Stomach (tissue), 9 donors: ENCODE data around the gene SRGAP2B. TPM values are rescaled to one million over a fixed set of nuclear protein-coding genes. Genes with fewer than 3 reads are reported as not detected.
"Not testable (repeated sequence)": the region's sequence is repeated elsewhere in the genome, so short reads cannot be mapped to it uniquely, and the experiment has no call there.

ENCODE experiments used
- DNase-seq, 2 donors: peaks; one replicate each; pipeline versions ENCODE4 v3.0.0 to v3.0.0-alpha.2; 2013 to 2019
- H3K27ac ChIP-seq, 5 donors: fragments of 200-600 bp in 4 of 5; sonication (generic) in 4 of 5; one replicate each; pipeline ENCODE4 v1.5.1; 2013 to 2019; ENCODE audit warnings: mild to moderate bottlenecking in 1 of 5, moderate library complexity in 1 of 5
- H3K27me3 ChIP-seq, 3 donors: fragments of 200-600 bp; sonication (generic); one replicate each; pipeline ENCODE4 v1.5.1; 2017 to 2019; ENCODE audit warnings: mixed run types in 1 of 3
- H3K36me3 ChIP-seq, 4 donors: fragments of 200-600 bp; sonication (generic); 1 replicate in 3 of 4; 2 replicates in 1 of 4; pipeline ENCODE4 v1.5.1; 2016 to 2019
- H3K4me1 ChIP-seq, 4 donors: fragments of 200-600 bp; sonication (generic); one replicate each; pipeline ENCODE4 v1.5.1; 2016 to 2019
- H3K4me3 ChIP-seq, 4 donors: fragments of 200-600 bp; sonication (generic) in 3 of 4; one replicate each; pipeline ENCODE4 v1.5.1; 2016 to 2019; ENCODE audit warnings: mild to moderate bottlenecking in 1 of 4
- H3K9me3 ChIP-seq, 4 donors: fragments of 200-600 bp; sonication (generic); one replicate each; pipeline ENCODE4 v1.5.1; 2016 to 2019
- WGBS, 5 donors: extraction: QIAGEN DNeasy Blood & Tissue Kit in 3 of 5; methylation state at CpG; one replicate each; pipeline versions ENCODE4 v1.1.5 to v1.1.7; 2013 to 2018; 5-methylcytosine and 5-hydroxymethylcytosine counted together
- intact Hi-C: fragments of 100-400 bp; cut with DNase I; formaldehyde crosslinking; loops from one replicate; pipeline ENCODE4 v1.15.1; 2023; ENCODE audit warnings: low total_unique reads
- polyA plus RNA-seq, 3 donors: library from polyadenylated mRNA; stranded (reverse); fragments of 200-250 nt; gene quantifications; one replicate each; pipeline ENCODE4 v1.2.3, GENCODE V29; 2013
- total RNA-seq, 5 donors: library from RNA; depleted of rRNA; stranded (reverse); fragments of >200 nt; gene quantifications; one replicate each; pipeline versions ENCODE4 v1.1.0 to v1.2.3, GENCODE V29; 2014 to 2016
- donor health status: healthy with polysubstance abuse.
- donor health status: Bipolar disorder and iron deficiency.
- donor health status: healthy.

SRGAP2B gene
- total and polyA plus RNA-seq, 8 donors: 1.6 to 18.7 (median 11.0) TPM

DNA sequence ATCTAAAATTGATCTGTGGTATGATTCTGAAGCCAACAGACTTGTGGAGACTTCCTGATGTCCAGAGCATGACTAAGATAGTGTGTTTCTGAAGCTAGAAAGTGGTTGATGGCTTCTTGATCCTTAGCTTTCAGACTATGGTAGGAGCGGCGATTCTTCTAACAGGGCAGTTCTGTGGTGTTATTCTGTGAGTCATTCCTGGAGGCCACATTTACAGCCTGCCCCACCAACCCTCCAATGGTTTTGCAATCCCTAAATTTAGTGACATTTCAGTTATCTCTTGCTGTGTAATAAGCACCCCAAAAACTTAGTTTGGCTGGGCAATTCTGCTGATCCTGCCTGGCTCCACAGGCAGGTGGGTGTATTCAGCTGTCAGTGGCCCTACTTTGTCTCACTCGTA is 24.7 kb upstream of the SRGAP2B start:
- H3K36me3 ChIP-seq, H3K9me3 ChIP-seq, H3K27me3 ChIP-seq, H3K4me3 ChIP-seq, intact Hi-C loops, DNase-seq, H3K4me1 ChIP-seq, H3K27ac ChIP-seq: not testable (repeated sequence)
- WGBS, 5 donors: no CpG with 5 or more reads among the region's 3 CpGs

DNA sequence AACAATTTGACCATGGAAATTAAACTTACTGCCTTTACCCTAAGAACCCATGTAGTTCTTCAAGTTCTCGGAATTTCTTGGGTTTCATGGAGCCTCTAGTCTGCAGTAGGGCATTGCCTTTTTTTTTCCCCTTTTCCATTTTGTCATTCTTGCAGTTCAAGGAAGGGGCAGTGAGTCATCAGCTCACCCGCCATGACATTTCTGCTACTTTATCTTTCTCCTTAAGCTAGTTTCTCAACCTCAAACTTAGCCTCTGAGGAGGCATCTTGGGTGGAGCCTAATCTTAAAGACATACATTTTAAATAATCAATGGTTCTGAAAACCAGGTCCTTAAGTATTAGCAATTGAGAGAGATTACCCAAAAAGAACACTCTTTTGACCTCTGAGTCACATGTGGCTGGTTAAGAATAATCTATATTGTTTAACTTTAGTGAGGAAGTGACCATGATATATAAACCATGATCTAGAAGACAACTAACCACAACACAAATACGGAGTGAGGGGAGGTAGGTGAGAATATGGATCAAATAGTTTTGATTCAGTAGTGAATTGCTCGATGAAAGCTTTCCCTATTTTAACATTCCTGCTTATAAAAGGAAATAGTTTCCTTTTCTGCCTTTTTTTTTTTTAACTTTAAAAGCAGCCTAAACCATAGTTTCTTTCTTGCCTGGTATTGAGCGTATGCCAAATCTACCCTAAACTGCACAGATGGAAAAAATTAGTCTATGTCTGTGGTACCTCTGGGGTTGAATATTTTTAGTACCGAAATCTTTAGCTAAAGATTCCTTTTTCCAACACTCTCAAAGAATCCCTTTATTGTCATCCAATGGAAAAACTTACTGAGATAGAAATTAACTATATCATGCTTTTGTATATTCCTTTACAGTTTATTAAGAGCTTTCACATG is 20.7 kb upstream of the SRGAP2B start:
- H3K4me3 ChIP-seq, H3K27me3 ChIP-seq, intact Hi-C loops, H3K36me3 ChIP-seq, H3K9me3 ChIP-seq, DNase-seq, H3K4me1 ChIP-seq, H3K27ac ChIP-seq: not testable (repeated sequence)
- no CpG with 5 or more reads among the region's 6 CpGs for WGBS, 5 donors

DNA sequence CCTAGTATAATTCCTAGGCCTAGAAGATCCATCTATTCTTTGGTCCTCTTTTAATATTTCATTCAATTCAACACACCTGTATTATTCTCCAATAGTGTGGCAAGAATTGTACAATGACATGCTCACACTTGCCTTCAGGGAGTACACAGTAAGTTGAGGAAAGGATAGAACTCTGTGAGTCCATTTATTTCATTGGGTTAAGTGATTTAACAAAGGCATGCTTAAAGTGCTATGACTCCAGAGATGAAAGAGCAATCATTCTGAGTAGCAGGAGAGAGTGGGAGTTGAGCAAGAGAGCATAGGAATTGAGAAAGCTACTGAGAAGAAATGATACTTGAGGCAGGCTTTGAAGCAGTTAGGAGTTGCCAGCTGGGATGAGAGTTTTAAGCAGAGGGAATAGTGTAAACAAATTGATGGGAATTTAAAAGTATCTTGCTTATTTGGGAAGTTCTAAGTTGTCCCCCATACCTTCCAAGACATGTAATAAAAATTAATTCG is 19.5 kb upstream of the SRGAP2B start:
- H3K4me3 ChIP-seq, H3K27me3 ChIP-seq, H3K36me3 ChIP-seq, H3K27ac ChIP-seq, H3K4me1 ChIP-seq, intact Hi-C loops, DNase-seq, H3K9me3 ChIP-seq: not testable (repeated sequence)
- WGBS, 5 donors: no CpG with 5 or more reads among the region's 1 CpG

DNA sequence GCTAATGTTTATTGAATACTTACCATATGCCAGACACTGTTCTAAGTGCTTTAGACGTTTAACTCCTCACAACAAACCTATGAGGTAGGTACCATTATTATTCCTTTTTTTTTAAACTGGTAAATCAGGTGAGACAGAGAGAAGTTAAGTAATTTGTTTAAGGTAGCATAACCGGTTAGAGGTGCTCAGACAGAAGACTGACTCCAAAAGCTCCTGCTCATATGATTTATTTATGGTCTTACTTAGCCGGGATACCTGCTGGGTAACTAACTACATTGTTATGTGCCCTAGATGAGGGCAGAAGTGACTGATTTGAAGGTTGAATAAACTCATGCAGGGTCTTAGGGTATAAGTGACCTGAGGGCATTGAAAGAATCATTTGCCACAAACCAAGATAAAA is 17.6 kb upstream of the SRGAP2B start:
- DNase-seq, H3K4me1 ChIP-seq, intact Hi-C loops, H3K27ac ChIP-seq, H3K4me3 ChIP-seq, H3K36me3 ChIP-seq, H3K27me3 ChIP-seq, H3K9me3 ChIP-seq: not testable (repeated sequence)
- WGBS, 5 donors: no CpG with 5 or more reads among the region's 3 CpGs

DNA sequence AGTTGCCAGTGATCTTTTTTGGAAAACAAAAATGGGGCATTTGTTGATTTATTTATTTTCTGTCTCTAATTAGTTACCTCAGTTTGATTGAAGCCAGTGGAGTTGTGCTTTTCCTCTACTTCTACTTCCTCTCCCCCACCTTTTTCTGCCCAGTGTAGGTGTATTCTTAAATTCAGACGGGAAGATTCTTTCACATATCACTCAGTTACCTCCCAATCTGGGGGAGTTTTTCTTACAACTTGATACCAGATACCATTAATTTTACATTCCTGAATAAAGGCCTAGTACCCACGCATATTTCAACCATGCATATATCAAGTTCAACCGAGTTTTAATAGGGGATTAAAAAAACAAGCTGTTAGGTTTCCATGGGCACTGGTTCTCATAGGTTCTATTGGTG is 16.5 kb upstream of the SRGAP2B start:
- DNase-seq, H3K27me3 ChIP-seq, H3K27ac ChIP-seq, H3K4me1 ChIP-seq, H3K4me3 ChIP-seq, H3K36me3 ChIP-seq, intact Hi-C loops, H3K9me3 ChIP-seq: not testable (repeated sequence)
- no CpG with 5 or more reads among the region's 3 CpGs for WGBS, 5 donors

DNA sequence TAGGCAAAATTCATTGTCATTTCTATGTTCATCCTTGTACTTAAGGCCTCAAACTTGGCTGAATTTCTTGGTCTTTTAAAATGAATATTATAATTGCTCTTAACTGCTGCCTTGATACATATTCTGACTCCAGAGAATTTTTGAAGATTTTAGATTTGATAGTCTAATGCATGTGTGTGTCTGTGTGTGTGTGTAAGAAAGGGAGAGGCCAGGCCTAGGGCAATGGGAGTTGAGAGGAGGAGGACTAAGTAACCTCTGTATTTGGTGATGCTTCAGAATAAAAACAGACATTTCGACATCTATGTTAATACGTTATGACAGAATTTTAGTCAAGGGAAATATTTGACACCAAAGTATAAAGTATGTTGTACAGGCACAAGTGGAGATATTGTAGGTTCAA is 8.2 kb upstream of the SRGAP2B start:
- not testable (repeated sequence) for DNase-seq, H3K27ac ChIP-seq

DNA sequence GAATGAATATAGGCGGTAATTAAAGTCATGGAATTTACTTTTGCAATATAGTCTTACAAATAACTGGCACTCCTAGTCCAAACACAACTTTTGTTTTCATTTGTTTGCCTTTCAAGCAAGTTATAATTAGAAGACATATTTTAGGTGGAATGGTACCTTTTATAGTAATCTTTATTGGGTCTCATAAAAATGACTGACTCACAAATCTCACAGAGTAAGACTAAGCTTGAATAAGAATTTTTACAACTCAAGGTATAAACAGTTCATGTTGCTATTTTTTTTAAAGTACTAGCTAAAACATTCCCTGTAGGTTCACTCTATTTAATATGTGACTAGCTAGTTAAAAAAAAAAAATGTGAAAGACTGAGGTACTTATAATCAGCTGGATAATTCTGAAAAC is 6.6 kb upstream of the SRGAP2B start:
- H3K27me3 ChIP-seq, H3K27ac ChIP-seq, H3K9me3 ChIP-seq, H3K4me3 ChIP-seq, H3K4me1 ChIP-seq, DNase-seq, H3K36me3 ChIP-seq, intact Hi-C loops: not testable (repeated sequence)
- 80 to 100% methylated on average over 1 of the region's 1 CpG; no CpG with 5 or more reads in 3 of the 5 donors for WGBS, 5 donors

More for the DNA sequence above, 8.2 kb upstream of the SRGAP2B start:
- intact Hi-C loops, H3K4me1 ChIP-seq, H3K4me3 ChIP-seq, H3K27me3 ChIP-seq, H3K36me3 ChIP-seq, H3K9me3 ChIP-seq: not testable (repeated sequence)
- no CpG with 5 or more reads among the region's 2 CpGs for WGBS, 5 donors

DNA sequence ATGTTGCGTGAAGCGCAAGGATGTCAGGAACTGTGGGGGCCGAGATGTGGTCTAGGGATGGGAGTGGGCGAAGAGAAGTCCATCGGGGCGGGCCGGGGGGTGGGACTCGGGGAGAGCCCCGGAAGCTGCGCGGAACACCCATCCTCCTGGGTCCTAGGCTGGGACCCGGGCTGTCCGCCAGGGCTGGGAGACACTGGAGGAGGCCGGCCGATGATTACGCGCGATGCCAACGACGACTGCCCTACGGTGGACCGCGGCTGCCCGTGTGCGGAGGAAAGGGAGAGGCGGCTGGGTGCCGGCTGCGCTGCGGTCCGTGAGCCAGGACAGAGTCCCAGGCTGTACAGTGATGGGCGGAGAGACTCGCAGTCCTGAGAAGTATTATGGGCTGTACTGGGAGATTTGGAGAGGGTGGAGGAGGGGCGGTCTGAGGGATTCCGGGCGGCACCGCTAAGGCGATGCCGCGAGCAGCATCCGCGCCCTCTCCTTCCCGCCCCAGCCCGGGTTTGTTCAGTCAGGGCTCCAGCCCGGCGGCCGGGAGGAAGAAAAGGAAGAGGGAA is 395 bp downstream of the SRGAP2B start:
- WGBS, 5 donors: 0% methylated on average over 5 to 11 of the region's 46 CpGs; no CpG with 5 or more reads in 2 of the 5 donors
- intact Hi-C loops, H3K9me3 ChIP-seq, DNase-seq, H3K27me3 ChIP-seq, H3K4me1 ChIP-seq, H3K36me3 ChIP-seq: not testable (repeated sequence)
- Histone ChIP-seq H3K27ac (peak overlapping the region; percentile 51 to 77 (median 67)), H3K4me3 (peak overlapping the region; percentile 32 to 46 (median 42))

DNA sequence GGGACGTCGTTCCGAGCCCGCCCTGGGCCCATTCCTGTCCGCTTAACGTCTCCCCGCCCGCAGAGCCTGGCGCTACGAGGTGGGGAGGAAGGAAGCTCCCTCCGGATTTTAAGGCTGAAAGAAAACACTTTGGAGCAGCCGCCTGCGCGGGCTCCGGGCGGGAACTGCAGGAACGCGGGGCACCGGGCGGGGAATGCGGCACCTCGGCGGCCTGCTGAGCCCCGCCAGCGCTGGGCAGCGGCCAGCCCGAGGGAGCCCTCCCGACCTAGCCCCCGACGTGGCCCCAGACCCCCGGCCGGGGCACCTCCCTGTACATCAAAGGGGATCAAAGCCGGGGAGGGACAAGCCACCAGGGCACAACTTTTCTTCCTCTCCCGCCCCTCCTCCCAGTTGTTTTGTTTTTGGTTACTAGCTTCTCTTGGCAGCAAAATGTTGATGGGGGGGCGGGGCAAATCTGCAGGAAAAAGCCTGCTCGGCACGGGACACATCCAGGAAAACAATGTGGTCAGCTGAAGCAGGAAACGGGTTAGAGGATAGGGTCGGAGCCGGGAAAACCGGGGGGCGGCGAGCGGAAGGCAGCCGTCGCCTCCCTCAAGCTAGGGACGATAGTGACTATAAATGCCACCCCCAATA is 1.5 kb downstream of the SRGAP2B start:
- peak; percentile 37 to 46 for DNase-seq
- Histone ChIP-seq H3K27ac (peak overlapping the region in 3 of 5 donors; percentile 26 to 73 (median 33)), H3K4me3 (peak overlapping the region in 3 of 4 donors; percentile 44 to 55 (median 47))
- H3K27me3 ChIP-seq, H3K9me3 ChIP-seq, H3K36me3 ChIP-seq, H3K4me1 ChIP-seq, intact Hi-C loops: not testable (repeated sequence)
- 0 to 1% (median 0%) methylated on average over 2 to 26 of the region's 47 CpGs for WGBS, 5 donors

DNA sequence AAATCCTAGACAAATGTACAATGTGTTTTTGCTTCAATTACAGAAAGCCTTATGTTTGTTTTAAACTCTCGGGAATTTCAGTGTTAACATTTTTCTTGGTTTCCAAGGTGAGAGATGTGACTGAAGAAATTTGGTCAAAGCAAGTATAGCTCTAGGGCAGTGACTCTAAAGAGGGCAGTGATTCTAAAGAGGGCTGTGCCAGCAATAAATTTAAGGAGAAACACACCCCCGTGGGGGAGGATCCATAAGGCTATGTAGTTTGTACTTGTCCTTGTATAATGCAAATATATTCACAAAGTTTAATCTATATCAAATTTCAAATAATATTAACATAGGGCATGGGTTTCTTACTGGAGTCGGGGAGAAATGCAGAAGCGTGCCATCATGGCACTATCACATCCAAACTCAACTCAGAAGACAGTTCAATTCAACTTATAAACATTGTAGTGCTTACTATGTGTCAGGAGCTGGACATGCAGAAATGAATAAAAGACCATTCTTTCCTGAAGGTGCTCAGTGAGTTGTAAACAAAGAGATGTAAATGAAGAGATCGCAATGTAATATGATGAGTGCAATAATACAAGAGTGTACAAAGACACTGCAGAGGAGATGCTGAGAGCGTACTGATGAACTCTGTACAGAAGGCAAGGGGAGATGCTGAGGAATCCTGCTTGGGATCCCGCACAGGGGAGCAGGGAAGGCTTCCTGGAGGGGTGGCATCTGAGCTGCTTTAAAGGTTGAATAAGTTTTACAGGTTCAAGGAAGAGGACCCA is 12.5 kb downstream of the SRGAP2B start:
- H3K27ac ChIP-seq, intact Hi-C loops, H3K4me1 ChIP-seq, H3K9me3 ChIP-seq, H3K4me3 ChIP-seq, DNase-seq, H3K36me3 ChIP-seq, H3K27me3 ChIP-seq: not testable (repeated sequence)
- WGBS, 5 donors: 84 to 91% (median 89%) methylated on average over 3 to 4 of the region's 7 CpGs

DNA sequence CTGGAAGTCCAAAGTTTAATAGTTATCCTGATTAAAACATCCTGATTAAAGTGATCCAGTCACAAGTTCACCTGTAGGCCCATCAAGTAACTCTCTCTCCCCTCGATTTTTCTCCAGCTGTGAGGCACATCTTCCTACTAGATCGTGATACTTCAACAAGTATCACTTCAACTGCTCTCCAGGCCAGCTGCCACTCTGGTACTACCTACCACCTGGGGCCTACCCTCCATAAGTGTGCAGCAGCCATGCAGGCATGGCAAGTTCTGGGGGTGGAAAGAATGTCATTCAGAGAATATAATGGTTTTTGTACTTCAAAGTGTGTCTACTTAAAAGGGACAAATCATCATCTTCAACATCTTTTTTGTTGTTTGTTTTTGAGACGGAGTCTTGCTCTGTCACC is 14.9 kb downstream of the SRGAP2B start:
- H3K36me3 ChIP-seq, H3K4me1 ChIP-seq, H3K9me3 ChIP-seq, H3K4me3 ChIP-seq, H3K27ac ChIP-seq, H3K27me3 ChIP-seq, intact Hi-C loops, DNase-seq: not testable (repeated sequence)
- WGBS, 5 donors: 75 to 93% (median 85%) methylated on average over 2 of the region's 3 CpGs
